HG03097 (cell line): ENCODE measurements around the gene PPBP.
"Not testable (repeated sequence)": the region's sequence is repeated elsewhere in the genome, so short reads cannot be mapped to it uniquely, and the experiment has no call there.

Experiments
- ATAC-seq: cut with Tn5 transposase; IDR thresholded peaks from one replicate; pipeline ENCODE4 v1.9.1; 2021; ENCODE audit not compliant: unreplicated experiment, low FRiP score

PPBP gene

DNA sequence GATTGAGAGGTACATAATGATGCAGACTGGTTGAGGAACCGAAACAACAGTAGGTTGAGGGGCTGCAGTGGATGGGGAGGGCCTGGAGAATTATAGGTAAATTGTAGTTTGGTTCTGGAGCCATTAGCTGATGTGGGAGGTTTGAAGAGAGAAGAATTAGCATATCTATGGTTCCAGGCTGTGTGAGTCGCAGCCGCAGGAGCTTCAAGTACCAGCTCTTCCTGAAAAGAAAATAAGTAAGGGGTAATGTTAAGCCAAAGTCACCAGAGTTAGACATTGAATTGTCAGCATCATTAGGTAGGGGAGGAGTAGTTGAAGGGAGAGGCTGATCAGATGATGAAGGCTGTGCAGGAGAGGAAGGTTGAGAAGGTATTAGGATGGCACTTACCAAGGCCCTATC lies 35.6 kb downstream of the PPBP start:
- ATAC-seq: no peak

DNA sequence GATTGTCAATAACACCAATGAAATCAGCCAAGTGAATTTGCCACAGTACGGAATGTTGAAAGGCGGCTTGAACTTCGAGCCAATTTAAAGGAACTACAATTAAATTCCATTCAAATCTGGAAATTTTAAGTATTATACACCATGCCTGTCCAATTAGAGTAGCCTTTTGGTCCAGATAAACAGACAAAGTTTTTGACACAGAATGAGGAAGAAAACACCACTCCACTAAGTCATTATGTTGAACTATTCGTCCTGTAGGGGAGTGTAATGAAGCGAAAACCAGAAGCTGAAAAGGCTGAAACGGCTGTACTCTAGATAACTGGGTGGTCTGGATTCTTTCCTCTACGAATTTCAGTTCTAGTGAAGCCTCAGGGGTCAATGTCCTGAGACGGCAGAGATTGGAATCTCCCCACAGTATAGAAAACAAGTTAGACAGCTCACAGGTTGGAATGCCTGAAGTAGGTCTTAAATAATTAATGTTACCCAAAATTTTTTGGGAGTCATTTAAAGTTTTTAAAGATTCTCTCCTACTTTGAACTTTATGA lies 37.5 kb downstream of the PPBP start:
- ATAC-seq: not testable (repeated sequence)

DNA sequence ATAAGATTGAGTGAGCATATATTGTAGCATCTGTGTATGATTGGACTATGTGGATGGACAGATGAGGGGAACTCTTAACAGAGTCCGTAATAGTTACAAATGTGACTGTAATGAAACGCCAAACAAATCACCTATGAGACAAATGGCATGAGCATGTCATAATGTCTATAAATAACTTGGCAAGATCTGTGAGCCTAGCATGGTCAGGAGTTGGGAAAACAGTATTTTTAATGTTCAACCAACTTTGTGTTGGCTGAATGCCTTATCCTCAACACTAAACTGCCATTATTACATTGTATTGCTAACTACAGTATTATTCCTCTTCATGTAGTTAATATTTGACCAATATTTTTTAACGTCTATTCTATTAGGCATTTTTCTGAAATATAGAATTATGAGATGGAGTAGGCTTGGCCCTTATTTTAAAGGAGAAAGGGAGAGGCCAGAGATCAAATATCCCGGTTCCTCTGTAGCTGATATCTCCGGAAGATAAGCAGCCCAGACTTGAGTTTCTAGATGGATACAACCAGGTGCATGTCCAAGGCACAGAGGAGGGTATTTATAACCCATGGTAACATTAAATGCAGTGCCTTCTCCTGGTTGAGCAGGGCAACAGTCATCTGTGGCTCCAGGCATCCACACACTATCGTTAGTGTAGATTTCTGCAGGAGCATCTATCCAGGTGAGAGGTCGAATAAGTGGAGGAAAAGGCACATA lies 38.8 kb downstream of the PPBP start:
- no peak for ATAC-seq

DNA sequence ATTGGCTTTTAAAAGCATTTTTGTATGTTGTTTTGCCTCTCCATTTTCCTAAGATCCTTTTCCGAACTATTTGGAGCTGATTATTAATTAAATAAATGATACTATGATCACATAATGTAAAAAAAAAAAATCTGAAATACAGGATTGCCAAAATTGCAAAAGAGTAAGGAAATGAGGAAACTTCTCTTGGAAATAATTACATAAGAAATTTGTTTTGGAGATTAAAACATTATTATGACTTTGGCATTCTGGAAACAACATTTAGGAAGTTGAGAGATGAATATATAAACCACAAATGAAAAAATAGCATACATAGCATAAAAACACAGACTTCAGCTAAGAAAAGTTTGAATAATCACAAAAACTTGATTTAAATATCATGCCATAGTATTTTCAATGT lies 39.7 kb downstream of the PPBP start:
- no peak for ATAC-seq

DNA sequence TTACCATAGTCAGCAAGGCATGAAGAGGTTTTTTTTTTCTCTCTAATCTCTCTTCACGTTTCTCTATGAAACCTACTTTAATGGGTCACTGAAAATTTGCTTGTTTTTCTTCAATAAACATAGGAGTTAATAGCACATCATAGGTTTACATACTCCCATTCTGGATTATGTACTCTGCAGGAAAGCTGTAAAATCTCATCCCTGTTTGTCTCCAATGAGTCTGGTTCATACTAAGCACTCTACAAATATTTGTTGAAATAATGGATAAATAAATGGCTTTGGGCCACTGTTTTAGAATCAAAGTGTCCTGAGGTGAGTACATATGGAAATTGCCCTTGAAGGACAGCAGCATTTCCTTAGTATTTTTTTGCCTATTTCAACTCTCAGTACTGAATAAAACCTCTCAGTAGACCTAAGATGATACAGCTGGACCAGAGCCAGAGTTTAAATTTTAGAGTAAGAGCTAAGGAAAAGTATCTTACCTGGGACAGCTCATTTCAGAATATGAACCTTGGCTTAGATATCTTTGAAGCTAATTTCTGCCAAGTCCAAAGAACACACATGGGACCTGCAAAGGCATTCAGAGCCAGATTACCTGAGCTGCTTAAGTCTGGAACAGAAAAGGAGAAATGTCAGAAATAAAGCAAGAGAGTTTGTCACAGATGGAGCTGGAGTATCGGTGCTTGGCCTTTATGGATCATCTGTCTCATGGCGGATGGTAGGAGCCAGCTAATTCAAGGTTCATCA lies 40.6 kb downstream of the PPBP start:
- ATAC-seq: no peak

DNA sequence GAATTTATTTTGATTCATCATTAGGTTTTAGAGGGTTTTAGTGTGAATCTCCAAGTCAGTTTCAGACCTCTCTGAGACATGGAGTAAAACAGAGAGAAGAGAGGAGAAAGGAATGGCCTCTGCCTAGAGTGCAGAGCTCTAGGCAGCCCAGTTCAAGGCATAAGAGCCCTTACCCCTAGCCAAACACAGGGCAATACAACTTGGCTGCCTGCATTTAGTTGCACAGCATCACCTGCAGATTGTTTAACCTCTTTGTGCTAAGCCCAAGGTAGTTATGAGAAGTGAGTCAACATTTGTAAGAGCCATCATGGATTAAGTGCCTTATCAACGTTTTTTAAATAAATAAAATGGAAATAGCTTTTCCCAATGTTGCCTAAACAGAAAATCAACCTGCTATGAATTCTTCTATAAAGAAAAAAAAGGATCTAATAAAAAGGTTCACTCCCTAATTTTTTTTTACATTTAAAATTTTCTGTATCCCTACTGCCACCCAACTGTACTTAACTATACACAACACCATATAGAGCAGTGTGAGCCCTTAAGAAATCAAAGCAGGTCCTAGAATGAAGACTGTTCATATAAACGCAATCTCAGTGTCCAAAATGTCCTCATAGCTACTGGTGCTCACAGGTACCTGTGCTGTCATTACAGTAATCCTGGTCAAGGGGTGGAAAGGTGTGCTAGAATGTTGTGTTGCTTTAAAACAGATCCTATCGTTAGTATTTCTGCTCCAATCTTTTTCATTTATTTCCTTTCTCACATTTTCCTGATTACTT lies 42.1 kb downstream of the PPBP start:
- no peak for ATAC-seq

DNA sequence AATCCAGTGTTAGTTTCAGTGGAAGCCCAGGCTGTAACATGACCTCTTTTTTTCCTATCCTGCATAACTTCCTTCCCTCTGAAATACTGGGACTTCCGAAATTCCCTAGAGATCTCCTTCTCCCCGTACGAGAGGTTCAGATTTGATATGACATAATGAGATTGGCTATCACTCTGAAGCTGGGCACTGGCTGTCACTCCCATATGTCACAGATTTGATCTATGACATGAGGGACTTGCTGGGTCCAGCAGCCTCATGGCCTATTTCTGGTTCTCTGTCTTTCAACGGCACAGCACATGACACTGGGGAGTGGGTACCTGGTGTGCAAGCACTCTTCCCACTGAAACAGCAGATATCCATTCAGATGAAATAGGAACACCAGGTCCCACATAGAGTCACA lies 42.9 kb downstream of the PPBP start:
- no peak for ATAC-seq

DNA sequence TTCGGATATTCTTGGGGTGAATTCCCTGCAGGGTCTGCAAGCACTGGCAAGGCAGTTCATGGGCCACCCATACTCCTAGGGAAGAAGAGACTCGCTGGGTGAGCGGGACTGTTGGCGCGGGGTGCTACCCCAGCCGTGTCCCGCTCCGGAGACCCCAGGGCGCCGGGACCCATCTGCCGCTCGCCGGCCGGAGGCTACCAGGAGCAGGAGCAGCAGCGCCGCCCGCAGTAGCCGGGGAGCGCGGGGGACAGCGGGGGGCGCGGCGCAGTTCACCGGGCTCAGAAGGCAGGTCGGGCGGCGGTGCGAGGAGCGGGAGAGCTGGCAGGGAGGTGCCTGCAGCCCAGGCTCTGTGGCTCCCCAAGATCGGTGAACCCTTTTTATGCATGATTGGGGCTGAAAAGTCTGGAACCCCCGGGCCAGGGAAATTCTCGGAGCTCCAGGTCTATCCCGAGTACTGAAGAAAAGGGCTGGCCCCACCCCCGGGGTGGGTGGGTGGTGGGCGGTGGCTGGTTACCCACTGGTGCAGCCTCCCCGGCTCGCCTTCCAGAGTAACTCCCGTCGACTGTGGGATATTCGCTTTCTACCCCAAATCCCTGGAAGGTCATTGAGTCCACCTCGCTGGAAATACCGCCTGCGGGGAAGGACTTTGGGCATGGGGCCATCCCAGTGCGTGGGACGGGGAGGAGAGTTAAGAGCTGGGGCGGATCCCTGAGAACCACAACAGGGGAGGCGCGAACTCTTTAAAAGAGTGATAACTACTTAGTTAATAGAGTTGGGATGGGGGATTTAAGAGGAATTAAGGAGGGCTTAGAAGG lies 43.7 kb downstream of the PPBP start:
- ATAC-seq: no peak

DNA sequence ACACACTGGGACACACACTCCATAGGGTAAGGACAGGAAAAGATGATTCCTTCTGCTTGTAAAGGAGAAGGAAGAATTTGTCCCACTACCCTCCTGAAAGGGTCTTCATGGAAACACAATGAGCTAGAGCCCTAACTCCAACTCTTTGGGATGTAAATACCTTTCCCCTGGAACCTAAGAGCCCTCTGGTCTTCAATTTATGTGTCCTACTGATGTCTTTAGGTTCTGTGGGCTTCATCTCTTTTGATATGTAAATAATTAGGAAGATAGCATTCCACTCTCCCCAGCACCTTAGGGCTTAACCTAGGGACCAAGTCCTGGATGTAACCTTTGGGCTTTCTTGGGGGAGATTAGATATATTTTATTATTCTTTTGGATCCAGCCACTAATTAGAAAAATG lies 44.4 kb downstream of the PPBP start:
- no peak for ATAC-seq

DNA sequence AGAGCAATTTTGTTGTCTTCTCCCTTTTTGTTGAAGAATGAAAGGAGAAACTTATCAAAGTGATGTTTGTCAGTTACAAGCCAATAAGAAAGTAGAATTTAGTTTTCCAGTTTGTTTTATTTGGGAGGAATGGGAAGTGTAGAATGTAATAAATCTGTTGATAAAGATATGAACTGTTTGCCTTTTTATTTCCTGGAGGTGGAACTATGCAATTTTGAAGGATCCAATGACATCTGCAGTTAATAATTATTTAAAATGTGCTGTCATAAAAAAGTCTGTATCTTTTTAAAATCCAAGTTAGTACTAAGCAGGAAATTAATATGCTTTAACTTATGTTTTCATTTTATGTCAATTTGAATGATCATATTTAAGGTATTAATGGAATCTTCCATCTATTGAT lies 51.0 kb downstream of the PPBP start:
- no peak for ATAC-seq
